PC-9 (cell line): ENCODE data around the gene ZFAND3.

ENCODE experiments used
- CTCF ChIP-seq: fragments of 200-600 bp; sonication (generic); conservative IDR thresholded peaks from 2 replicates; pipeline ENCODE4 v1.6.1; 2017; ENCODE audit warnings: mixed run types, antibody characterized with exemption, mild to moderate bottlenecking, moderate library complexity
- EZH2 ChIP-seq: fragments of 200-600 bp; sonication (generic); IDR thresholded peaks from 2 replicates; pipeline ENCODE4 v1.8.0; 2017; ENCODE audit warnings: antibody characterized with exemption, low read depth

DNA sequence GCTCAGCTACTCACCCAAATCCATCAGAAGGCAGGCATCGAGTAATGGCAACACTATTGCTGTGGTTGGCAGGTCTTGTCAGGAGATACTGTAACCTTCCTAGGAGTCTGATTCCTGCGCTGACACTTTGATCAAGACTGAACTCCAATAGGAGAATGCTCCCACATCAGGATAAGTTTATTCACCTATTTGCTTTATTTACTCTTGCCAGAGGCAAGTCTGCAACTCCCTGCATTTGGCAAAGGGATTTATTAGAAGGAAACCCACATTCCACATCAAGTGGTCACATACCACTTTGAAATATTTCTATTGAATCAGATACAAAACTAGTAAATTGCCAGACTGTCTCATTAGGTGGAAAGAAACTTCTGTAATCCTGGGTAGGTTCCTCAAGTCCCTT is 43.5 kb downstream of the ZFAND3 start:
- TF ChIP-seq CTCF (no peak), EZH2 (no peak)
